Measurements from ENCODE around the gene GPR155. TPM values are rescaled to one million over a fixed set of nuclear protein-coding genes. Genes with fewer than 3 reads are reported as not detected.

The GPR155 gene
- total RNA-seq, 6 experiments from 2014 or later = 3.2 to 8.3 (median 4.4) TPM

DNA sequence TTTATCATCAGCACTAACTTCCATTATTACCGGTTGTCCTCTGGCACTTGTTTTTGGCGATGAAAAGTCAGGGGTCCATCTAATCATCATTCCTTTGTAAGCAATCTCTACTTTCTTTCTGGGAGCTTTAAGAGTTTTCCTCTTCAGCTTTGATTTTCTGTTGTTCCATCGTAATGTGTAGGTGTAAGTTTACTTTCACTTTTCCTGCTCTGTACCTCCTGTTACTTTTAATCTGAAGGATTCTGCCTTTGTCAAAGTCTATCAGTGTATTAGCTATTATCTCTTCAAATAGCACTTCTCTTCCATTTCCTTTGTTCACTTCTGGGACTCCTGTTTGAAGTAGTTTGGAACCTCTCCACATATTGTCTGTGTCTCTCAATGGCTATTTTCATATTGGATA, 25.5 kb upstream of the GPR155 start:
- TF ChIP-seq, protein P1, sequence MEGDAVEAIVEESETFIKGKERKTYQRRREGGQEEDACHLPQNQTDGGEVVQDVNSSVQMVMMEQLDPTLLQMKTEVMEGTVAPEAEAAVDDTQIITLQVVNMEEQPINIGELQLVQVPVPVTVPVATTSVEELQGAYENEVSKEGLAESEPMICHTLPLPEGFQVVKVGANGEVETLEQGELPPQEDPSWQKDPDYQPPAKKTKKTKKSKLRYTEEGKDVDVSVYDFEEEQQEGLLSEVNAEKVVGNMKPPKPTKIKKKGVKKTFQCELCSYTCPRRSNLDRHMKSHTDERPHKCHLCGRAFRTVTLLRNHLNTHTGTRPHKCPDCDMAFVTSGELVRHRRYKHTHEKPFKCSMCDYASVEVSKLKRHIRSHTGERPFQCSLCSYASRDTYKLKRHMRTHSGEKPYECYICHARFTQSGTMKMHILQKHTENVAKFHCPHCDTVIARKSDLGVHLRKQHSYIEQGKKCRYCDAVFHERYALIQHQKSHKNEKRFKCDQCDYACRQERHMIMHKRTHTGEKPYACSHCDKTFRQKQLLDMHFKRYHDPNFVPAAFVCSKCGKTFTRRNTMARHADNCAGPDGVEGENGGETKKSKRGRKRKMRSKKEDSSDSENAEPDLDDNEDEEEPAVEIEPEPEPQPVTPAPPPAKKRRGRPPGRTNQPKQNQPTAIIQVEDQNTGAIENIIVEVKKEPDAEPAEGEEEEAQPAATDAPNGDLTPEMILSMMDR (IDR thresholded peaks at IDR 0.05) = no peak
- no peak for DNase-seq
- Mint-ChIP-seq H3K4me3 (no peak overlapping the region), H3K4me1 (ENCODE audit: low read depth) (no peaks in the 10 kb centered on the region; the same call in 1 of the 2 replicates), H3K27ac (no peak overlapping the region), H3K36me3 (ENCODE audit: low read depth) (peaks cover 14% of the 10 kb centered on the region), H3K27me3 (ENCODE audit: insufficient read depth) (peaks cover 3% of the 10 kb centered on the region), H3K9me3 (peaks cover 47% of the 10 kb centered on the region)

DNA sequence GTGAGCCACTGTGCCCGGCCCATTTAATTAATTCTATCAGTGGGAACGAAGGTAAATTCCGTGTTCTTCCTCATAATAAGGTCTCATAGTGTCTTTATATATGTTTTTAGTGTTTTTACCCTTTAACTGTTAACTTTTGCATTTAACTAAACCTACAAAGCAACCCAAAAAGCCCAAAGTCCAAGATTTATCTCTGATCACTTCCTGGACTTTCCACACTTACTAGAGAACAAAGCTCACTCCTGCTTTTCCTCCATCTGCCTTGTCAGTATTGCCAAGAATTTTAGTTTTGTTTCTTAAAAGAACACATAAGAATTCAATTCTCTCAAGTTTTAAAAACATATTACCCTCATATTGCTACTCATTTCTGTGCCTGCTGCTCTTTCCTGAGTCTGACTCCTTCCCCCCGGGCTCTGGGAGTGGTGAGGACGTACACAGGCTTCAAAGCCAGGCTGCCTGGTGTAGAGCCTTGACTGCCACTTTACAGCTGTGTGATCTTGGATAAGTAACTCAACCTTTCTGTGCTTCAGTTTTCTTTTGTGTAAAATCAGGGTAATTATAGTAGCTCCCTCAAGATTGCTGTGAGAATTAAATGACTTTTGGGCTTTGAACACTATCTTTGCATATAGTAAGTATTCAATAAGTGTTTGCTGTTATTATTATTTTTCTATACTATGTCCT, 24.9 kb upstream of the GPR155 start:
- H3K9me3 Mint-ChIP-seq = peaks cover 47% of the 10 kb centered on the region
- H3K36me3 Mint-ChIP-seq (ENCODE audit: low read depth) = peaks cover 14% of the 10 kb centered on the region
- H3K27me3 Mint-ChIP-seq (ENCODE audit: insufficient read depth) = peaks cover 2% of the 10 kb centered on the region
- no peak for DNase-seq
- H3K27ac Mint-ChIP-seq = no peak overlapping the region
- no peak overlapping the region for H3K4me3 Mint-ChIP-seq
- H3K4me1 Mint-ChIP-seq (ENCODE audit: low read depth) = no peaks in the 10 kb centered on the region; the same call in 1 of the 2 replicates
- TF ChIP-seq, protein P1 (IDR thresholded peaks at IDR 0.05) = no peak

DNA sequence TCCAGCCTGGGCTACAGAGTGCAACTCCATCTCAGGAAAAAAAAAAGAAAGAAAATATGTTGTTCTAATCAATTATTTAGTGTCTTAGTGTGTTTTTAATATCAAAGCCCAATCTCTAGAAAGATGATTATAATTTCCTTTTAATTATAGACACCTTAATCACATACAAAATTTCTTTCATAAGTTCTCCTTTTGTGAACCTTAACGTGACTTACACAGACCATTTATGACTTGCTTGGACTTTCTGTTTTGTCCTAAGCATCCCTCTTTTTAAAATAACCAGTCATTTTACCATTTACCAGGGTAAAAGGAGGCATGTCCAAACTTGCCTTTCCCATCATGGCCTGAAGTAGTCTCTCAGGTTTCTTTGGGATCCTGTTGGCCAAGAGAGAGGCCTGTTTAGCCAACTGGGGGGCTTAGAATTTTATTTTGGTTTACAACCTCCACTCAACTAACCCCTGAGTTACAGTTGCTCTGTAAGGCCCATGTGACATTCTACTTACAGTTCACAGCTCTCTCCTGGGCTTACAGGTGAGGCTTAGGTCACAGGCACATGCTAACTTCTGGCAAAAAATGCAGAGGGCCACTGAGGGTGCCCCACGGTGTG, 23.9 kb upstream of the GPR155 start:
- H3K36me3 Mint-ChIP-seq (ENCODE audit: low read depth) = peaks cover 14% of the 10 kb centered on the region
- no peak overlapping the region for H3K4me3 Mint-ChIP-seq
- no peak overlapping the region for H3K27ac Mint-ChIP-seq
- DNase-seq = no peak
- 0 out of 2 replicates have a peak, but pooled peaks cover 1% of the 10 kb centered on the region for H3K27me3 Mint-ChIP-seq (ENCODE audit: insufficient read depth)
- TF ChIP-seq, protein P1 (IDR thresholded peaks at IDR 0.05) = no peak
- peaks cover 47% of the 10 kb centered on the region for H3K9me3 Mint-ChIP-seq
- no peaks in the 10 kb centered on the region for H3K4me1 Mint-ChIP-seq (ENCODE audit: low read depth)

DNA sequence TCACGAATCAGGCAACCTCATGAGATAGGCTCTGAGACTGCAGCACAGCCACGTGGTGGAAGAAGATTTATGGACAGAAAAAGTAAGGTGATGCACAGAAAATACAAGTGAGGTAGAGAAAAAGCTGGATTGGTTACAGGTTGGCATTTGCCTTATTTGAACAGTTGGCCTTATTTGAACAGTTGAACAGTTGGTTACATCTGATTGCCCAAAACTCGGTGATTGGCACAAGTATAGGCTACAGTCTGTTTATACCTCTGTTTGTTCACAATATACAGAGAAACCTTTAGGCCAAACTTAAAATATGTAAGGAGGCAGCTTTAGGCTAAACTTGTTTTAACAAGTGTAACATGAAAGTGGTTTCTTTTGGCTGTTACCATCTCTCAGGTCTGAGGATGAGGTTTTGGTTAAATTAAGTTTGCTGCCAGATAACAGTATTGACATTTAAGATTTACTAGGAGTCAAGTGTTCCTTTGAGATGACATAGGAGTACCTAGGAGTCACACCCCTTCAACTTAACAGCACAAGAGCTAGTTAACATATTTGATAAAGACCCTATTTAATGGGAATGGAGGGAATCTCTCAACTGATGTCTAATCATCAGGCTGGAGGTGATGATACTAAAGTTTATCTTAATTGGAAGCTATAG, 16.5 kb upstream of the GPR155 start:
- Mint-ChIP-seq H3K27ac (no peak overlapping the region), H3K4me3 (no peak overlapping the region), H3K9me3 (peaks cover under 1% of the 10 kb centered on the region; the same call in 1 of the 2 replicates), H3K36me3 (ENCODE audit: low read depth) (no peaks in the 10 kb centered on the region), H3K4me1 (ENCODE audit: low read depth) (no peaks in the 10 kb centered on the region), H3K27me3 (ENCODE audit: insufficient read depth) (peaks cover 14% of the 10 kb centered on the region)
- TF ChIP-seq, protein P1 (IDR thresholded peaks at IDR 0.05) = no peak
- no peak for DNase-seq

- peaks cover 14% of the 10 kb centered on the region for H3K27me3 Mint-ChIP-seq (ENCODE audit: insufficient read depth)
- no peaks in the 10 kb centered on the region for H3K36me3 Mint-ChIP-seq (ENCODE audit: low read depth)
- TF ChIP-seq, protein P1 (IDR thresholded peaks at IDR 0.05) = no peak
- no peak overlapping the region for H3K27ac Mint-ChIP-seq
- H3K4me3 Mint-ChIP-seq = no peak overlapping the region
- no peaks in the 10 kb centered on the region for H3K9me3 Mint-ChIP-seq
- H3K4me1 Mint-ChIP-seq (ENCODE audit: low read depth) = no peaks in the 10 kb centered on the region; the same call in 1 of the 2 replicates
- no peak for DNase-seq
These were observed 12.5 kb upstream of the GPR155 start for GRCh38 chr2:174499371-174499770.
